Occipital lobe (tissue), 2 donors: ENCODE data around the gene ERRFI1. TPM values are rescaled to one million over a fixed set of nuclear protein-coding genes. Genes with fewer than 3 reads are reported as not detected.

ENCODE experiments used
- DNase-seq: peaks from one replicate; lab custom pipeline; 2025; lab: John Stamatoyannopoulos, UW
- total RNA-seq: library from RNA; depleted of rRNA; stranded (reverse); fragments of >200 nt; gene quantifications from one replicate; pipeline ENCODE4 v1.2.3, GENCODE V29; 2014

The ERRFI1 gene
- total RNA-seq, 1 donor from 2014 or later: 19.7 TPM

GRCh38 chr1:8018492-8019228 lies 7.4 kb downstream of the ERRFI1 start:
- no peak for DNase-seq

- DNase-seq: no peak
Measured at GRCh38 chr1:8017495-8018197, 8.5 kb downstream of the ERRFI1 start.

- no peak for DNase-seq
Measured at GRCh38 chr1:8016895-8017241, 9.2 kb downstream of the ERRFI1 start.

GRCh38 chr1:8016210-8016894 lies 9.8 kb downstream of the ERRFI1 start:
- DNase-seq: no peak

GRCh38 chr1:8015809-8016165 lies 10.3 kb downstream of the ERRFI1 start:
- no peak for DNase-seq

GRCh38 chr1:8015036-8015808 lies 10.9 kb downstream of the ERRFI1 start:
- peak; percentile 18 for DNase-seq

- DNase-seq: no peak
Measured at GRCh38 chr1:8014381-8014988, 11.6 kb downstream of the ERRFI1 start.

- DNase-seq: no peak
Measured at GRCh38 chr1:8013800-8014199, 12.3 kb downstream of the ERRFI1 start.

- DNase-seq: no peak
Measured at GRCh38 chr1:8013399-8013798, 12.7 kb downstream of the ERRFI1 start.

GRCh38 chr1:8012955-8013354 lies 13.2 kb downstream of the ERRFI1 start:
- no peak for DNase-seq

GRCh38 chr1:8011923-8012858 lies 13.9 kb downstream of the ERRFI1 start:
- no peak for DNase-seq

- no peak for DNase-seq
Measured at GRCh38 chr1:8011016-8011415, 15.1 kb downstream of the ERRFI1 start.

GRCh38 chr1:8010080-8010664 lies 15.9 kb downstream of the ERRFI1 start:
- no peak for DNase-seq

- no peak for DNase-seq
Measured at GRCh38 chr1:8009043-8010002, 16.8 kb downstream of the ERRFI1 start.

GRCh38 chr1:8006037-8006963 lies 19.8 kb downstream of the ERRFI1 start:
- no peak for DNase-seq

- DNase-seq: no peak
Measured at GRCh38 chr1:8004803-8005573, 21.1 kb downstream of the ERRFI1 start.
